Measurements from ENCODE around the gene EFNA4.

Gene EFNA4

DNA sequence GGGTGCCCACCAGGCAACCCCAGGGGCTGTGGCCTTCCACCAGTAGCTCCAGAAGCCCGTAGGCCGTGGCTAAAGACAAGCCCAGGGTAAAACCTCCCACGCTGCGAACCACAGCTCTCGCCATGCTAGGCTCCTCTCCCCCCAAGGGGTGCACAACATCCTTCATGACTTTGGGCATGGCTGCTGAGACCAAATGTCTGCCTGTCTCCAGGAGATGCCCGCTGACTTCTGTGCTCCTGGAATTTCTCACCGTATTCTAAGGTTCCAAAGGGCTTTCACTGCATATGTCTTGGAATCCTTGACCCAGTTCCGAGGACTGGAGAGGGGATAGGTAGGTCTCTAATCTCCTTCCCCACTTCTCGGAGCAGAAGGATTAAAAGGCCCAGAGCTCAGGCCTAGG lies 30.0 kb upstream of the EFNA4 start, which contains the start of the genes DCST1 and DCST2:
Gene DCST1 (plus strand): TSS at position 301 of the 400 bp plus-strand sequence. CDS start 213 bp downstream, outside the sequence.
Gene DCST2 (minus strand): TSS at position 258 of the 400 bp plus-strand sequence. CDS start 80 bp downstream, at position 178.
- no peak for DNase-seq

- DNase-seq = peak in 1 of 4 experiments; percentile 0
Measured at GRCh38 chr1:155034318-155035208, 29.0 kb upstream of the EFNA4 start.

GRCh38 chr1:155035936-155036335 lies 27.6 kb upstream of the EFNA4 start:
- peak; percentile 46 to 71 (median 60) for DNase-seq

GRCh38 chr1:155037043-155037442 lies 26.5 kb upstream of the EFNA4 start:
- no peak for DNase-seq

- no peak for DNase-seq
Measured at GRCh38 chr1:155037851-155038441, 25.6 kb upstream of the EFNA4 start.

- peak in 1 of 4 experiments; percentile 34 for DNase-seq
Measured at GRCh38 chr1:155038602-155039307, 24.8 kb upstream of the EFNA4 start.

- DNase-seq = no peak
Measured at GRCh38 chr1:155039308-155039669, 24.3 kb upstream of the EFNA4 start.

DNA sequence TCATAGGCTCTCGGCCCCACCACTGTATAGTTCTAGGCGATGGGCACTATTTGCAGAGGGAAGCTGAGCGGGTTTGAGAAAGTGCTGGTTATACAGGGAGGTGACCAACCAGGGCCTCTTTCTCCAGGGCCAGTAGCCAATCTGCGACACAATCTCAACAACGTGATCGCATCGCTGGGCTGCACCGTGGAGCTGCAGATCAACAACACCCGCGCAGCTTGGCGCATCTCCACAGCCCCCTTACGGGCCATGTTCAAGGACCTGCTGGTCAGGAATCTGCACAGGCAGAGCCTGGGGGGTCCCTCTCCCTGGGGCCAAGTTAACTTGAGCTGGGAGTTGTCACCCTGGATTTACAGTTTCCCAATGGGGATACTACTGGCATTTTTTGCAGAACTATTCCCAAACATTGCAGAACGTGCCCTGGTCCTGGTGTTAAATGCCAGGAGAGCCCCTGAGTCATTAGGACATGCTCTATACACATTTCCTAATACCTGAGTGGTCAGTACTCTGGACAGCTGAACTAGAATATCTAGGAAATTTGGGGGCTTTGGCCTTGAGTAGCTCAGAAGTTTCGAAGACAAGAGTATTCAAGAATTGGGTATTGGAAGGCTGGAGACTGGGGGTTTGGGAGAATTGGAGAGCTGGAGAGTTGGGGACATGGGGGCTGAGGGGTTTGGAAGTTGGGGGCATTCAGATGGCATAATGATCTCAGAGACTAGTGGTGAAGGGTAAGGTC lies 23.0 kb upstream of the EFNA4 start:
- no peak for DNase-seq

DNA sequence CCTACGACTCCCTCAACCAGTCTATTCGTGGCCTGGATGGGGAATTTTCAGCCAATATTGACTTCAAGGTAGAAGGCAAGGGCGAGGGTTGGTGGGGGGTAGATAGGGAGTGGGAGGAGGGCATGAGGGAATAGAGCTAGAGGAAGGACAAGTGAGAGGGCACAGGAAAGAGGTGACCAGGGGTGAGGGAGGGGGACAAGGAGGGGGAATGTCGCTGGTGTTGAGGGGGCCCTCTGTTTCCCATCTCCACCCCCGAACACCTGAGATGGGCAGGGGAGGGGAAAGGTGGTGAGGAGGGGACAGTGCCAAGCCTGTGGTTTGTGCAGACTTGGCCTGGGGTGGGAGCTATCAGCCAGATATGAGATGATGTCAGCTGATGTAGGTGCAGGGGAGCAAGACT lies 20.8 kb upstream of the EFNA4 start:
- DNase-seq = no peak

GRCh38 chr1:155043301-155043702 lies 20.2 kb upstream of the EFNA4 start:
- no peak for DNase-seq

DNA sequence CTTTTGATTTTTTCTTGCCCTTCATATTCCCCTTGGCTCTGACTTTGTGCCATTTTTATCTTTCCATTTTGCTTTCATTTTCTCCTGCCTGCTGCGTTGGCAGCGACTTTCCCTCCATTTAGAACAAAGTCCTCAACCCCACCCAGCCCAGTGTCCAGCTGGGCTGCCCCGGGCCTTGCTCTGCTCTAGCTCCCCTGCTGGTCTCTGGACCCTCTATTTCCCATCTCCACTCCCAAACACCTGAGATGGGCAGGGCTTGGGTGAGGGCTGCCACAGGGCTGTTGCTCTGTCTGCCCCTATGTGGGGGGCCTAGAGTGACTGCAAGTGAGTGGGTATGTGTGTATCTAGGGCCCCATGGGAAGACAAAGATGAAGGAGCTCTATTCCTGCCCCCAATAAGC lies 19.7 kb upstream of the EFNA4 start:
- DNase-seq = no peak

DNA sequence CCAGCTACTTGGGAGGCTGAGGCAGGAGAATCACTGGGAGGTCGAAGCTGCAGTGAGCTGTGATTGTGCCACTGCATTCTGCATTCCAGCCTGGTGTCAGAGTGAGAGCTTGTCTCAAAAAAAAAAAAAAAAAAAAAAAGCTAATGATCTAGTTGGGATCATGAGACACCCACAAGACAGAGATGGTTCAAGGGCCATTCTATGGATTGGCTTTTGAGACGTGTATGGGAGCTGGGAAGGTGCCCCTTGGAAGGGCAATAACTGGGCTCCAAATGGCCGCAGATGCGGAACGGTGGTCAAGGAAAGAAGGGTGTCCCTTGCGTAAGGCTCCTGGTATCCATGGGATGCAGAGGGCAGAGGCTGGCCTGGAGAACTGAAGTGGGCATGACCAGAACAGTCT lies 19.2 kb upstream of the EFNA4 start:
- DNase-seq = no peak

DNA sequence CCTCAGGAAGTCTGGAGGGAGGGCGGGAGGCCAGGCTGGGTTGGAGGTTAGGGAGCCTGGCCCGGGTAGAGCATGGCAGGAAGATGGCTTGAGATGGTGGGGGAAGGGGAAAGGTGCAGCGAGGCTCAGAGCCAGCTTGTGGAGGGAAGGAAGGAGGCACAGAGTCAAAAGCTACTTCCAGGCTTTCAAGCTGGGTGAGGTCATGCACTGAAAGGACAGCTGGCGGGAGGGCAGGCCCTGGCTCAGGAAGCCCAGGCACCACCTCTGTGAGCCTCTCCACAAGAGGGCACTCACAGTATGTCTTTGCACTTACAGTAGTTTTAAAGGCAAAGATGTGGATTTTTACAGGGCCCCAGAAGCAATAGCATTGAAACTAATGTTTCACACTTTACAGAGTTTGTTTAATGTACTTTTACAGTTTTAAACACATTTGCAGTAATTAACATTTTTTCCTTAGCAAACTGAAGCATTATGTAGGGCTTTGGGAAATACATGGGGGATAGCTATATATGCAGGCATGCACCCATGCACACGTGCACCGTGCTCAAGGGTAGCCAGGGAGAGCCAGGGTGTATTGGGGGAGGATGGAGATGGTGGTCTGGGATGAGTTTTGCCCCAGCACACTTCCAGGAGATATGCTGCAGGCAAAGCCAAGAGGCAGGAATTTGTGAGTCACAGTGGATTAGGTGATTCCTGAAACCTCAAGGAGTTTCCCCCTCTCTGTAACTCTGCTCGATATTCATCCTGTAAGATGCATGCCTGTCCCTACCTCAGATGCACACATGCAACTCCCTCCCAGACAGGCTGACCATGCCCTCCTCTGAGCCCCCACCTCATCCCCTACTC lies 18.5 kb upstream of the EFNA4 start:
- DNase-seq = peak; percentile 89 to 95 (median 94)

DNA sequence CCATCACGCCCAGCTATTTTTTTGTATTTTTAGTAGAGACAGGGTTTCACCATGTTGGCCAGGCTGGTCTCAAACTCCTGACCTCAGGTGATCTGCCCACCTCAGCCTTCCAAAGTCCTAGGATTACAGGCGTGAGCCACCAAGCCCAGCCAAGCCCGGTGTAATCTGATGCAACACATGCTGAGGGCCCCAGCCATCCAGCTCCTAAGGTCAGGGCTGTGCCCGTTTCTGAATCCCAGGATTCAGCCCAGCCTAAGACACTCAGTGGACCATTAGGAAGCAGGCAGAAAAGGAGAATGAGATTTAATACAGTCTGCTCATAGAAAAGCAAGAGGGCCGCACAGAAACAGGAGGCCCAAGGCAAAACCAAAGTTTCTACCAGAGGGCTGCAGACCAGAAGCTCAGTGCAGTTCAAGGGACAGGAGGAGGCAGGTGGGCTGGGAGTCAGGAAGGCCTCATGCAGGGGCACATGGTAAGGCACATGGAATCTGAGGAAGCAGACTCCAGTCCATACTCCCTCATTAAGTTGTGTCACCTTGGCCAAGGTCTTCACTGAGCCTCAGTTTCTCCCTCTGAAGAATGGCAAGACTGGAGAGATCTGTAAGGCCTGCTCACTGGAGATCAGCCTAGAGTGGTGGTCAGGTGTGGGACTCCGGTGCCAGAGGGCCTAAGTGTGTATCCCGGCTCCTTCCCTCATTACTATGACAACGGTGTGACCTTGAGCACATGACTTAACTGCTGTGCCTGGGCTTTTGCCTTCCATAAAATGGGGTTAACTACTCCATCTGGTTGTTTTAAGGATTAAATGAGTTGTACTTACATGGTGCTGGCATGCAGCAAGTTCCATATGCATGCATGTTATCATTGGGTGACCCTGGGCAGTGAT lies 14.8 kb upstream of the EFNA4 start:
- DNase-seq = no peak

DNA sequence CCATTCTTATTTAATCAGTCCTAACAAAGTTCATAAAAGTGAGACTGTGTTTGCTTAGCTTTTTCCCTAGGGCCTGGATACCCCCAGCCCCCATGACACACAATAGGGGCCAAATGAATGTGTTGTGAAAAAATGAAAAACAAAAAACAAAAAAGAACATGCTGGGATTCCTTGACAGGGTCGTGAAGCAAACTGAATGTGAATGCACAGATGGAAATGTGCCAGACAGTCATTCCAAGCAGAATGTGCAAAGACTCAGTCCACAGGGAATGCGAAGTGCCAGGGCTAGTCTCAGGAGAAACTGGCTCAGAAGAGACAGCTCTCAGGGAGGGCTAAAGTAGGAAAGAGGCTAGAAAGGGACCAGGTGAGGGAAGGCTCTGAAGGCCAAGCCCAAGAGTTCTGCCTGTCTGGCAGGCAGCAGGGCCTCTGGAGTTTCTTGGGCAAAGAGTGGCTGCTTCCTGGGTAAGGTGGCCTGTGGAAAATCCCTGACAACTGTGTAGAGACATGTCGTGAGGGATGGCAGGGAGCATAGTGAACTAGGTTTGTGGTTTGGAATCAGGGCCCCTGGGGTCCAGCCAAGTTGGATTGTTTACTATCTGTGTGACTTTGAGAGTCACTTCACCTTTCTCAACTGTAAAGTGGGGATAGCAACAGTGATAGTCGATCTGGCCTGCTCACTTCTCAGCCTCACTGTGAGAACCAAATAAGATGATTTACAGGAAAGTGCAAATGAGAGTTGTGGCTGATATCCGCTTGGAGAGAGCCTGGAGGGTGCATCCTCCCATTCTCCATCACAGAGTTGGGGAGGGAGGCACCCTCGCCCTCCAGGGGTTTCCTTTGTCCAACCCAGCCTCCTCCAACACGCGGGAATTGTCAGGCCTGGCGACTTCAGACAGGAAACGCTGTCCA lies 13.6 kb upstream of the EFNA4 start:
- DNase-seq = no peak

DNA sequence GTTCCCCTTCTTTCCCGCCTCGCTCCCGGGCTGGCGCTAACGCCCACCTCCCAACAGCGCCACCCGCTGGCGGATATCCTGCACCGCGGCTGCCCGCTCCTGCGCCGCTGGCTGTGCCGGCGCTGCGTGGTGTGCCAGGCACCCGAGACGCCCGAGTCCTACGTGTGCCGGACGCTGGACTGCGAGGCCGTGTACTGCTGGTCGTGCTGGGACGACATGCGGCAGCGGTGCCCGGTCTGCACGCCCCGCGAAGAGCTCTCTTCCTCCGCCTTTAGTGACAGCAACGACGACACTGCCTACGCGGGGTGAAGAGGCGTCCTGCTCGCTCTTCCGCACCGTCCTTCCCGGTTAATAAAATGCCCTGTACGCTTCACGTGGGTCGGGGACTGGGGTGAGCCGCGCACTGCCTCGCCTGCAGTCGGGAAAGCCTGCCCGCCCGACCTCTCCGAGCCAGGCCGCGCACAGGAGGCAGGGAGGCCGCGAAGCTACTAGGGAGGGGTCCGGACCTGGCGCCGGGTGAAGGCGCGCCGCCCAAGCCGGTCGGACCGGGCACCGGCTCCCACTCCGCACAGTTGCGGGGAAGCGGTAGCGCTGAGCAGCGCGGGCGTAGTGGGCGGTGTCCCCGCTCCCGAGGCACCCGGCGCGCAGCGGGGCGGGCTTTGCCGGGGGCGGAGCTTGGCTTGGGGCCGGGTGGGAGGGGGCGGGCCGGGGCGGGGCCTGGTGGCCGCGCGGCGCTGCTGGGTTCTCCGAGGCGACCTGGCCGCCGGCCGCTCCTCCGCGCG lies 12.8 kb upstream of the EFNA4 start, which contains the start of gene ADAM15:
Gene ADAM15 (plus strand): TSS at position 757 of the 782 bp plus-strand sequence. CDS start 71 bp downstream, outside the sequence.
- peak; percentile 93 to 97 (median 96) for DNase-seq

DNA sequence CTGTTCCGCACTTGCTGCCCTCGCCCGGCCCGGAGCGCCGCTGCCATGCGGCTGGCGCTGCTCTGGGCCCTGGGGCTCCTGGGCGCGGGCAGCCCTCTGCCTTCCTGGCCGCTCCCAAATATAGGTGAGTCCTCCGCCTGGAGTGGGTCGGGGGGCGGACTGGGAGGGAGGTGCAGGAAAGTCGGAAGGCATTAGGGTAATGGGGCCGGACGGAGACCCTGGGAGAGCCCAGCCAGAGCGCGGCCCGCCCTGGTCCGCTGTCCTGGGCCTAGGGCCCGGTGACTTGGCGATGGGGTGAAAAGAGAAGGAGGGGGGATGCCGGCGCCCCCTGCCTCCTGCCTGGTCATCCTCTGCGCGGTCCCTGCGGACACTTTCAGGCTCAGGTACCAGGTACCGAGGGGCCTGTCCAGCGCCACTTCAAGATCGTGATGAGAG lies 12.2 kb upstream of the EFNA4 start:
- DNase-seq = no peak

DNA sequence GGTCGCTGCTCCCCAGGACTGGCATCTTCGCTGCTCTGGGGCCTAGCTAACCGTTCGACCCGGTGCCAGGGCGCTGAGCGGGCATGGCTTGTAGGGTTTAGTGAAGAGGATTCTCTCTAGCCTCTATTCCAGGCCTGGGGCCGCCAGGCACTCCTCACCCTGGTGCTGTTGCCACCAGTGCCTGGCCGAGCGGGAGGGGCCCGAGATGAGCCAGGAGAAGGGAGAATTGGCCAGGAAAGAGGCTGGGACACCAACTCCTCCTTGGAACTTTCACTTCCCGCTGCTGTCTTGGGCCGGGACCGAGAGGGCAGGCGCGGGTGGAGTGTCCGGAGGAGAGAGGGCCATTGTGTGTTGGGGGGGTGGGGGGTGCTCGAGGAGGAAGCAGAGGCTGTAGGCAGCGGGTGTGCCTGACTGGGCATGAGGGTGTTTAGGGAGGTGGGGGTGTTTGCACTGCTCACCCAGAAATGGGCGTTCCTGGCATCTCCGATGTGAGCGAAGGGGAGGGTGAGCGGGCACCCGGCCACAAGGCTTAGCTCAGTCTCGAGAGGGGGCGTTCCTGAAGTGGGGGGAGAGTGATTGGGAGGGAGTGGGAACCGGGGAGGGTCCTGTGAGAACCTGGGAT lies 11.7 kb upstream of the EFNA4 start:
- peak; percentile 41 to 74 (median 65) for DNase-seq

All from suppressor macrophage (primary cell).